Peyer's patch (tissue), 4 donors: ENCODE data around the gene PANK1. TPM values are rescaled to one million over a fixed set of nuclear protein-coding genes. Genes with fewer than 3 reads are reported as not detected.
"Not testable (repeated sequence)": the region's sequence is repeated elsewhere in the genome, so short reads cannot be mapped to it uniquely, and the experiment has no call there.

Experiments used
- DNase-seq, 3 donors: peaks; one replicate each; pipeline ENCODE4 v3.0.0-alpha.2; 2017 to 2019
- H3K27ac ChIP-seq, 4 donors: fragments of 200-600 bp; sonication (generic); one replicate each; pipeline ENCODE4 v1.5.1; 2016 to 2019
- H3K27me3 ChIP-seq, 2 donors: fragments of 200-600 bp; sonication (generic); one replicate each; pipeline ENCODE4 v1.5.1; 2019
- H3K36me3 ChIP-seq, 3 donors: fragments of 200-600 bp; sonication (generic); one replicate each; pipeline ENCODE4 v1.5.1; 2016 to 2019
- H3K4me1 ChIP-seq, 4 donors: fragments of 200-600 bp; sonication (generic); one replicate each; pipeline ENCODE4 v1.5.1; 2016 to 2019
- H3K4me3 ChIP-seq, 4 donors: fragments of 200-600 bp; sonication (generic); 1 replicate in 3 of 4; 2 replicates in 1 of 4; pipeline ENCODE4 v1.5.1; 2016 to 2019; ENCODE audit warnings: mild to moderate bottlenecking in 1 of 4
- H3K9me3 ChIP-seq, 4 donors: fragments of 200-600 bp; sonication (generic); one replicate each; pipeline ENCODE4 v1.5.1; 2016 to 2019; ENCODE audit warnings: mild to moderate bottlenecking in 1 of 4
- CTCF ChIP-seq, 6 experiments: fragments of 450-650 bp in 4 of 6; fragments of 200-600 bp in 2 of 6; sonication (generic) in 1 of 6; IDR thresholded peaks; one replicate each; pipeline ENCODE4 v1.5.1; 2017 to 2019; ENCODE audit warnings: antibody characterized with exemption in 6 of 6, mild to moderate bottlenecking in 3 of 6, moderate library complexity in 1 of 6
- POLR2A ChIP-seq, 2 donors: fragments of 450-650 bp; IDR thresholded peaks; one replicate each; pipeline ENCODE4 v1.5.1; 2017; ENCODE audit warnings: antibody characterized with exemption in 2 of 2, mild to moderate bottlenecking in 2 of 2, moderate library complexity in 2 of 2
- total RNA-seq, 4 donors: library from RNA; depleted of rRNA; stranded (reverse); fragments of >200 nt; gene quantifications; one replicate each; pipeline ENCODE4 v1.1.0, GENCODE V29; 2016

PANK1 gene
- total RNA-seq, 4 donors from 2014 or later, result 22.3 to 45.9 (median 33.9) TPM

- Histone ChIP-seq H3K9me3 (no peaks in the 10 kb centered on the region), H3K27me3 (no peaks in the 10 kb centered on the region), H3K27ac (no peak overlapping the region), H3K4me1 (no peaks in the 10 kb centered on the region), H3K36me3 (no peaks in the 10 kb centered on the region), H3K4me3 (no peak overlapping the region)
- DNase-seq, result no peak
- TF ChIP-seq CTCF (IDR thresholded peaks at IDR 0.05) (no peak), POLR2A (IDR thresholded peaks at IDR 0.05) (no peak)
These were observed 23.6 kb downstream of the PANK1 start for GRCh38 chr10:89621438-89621837.

GRCh38 chr10:89620296-89620695, 24.7 kb downstream of the PANK1 start:
- not testable (repeated sequence) for H3K9me3 ChIP-seq, H3K36me3 ChIP-seq, H3K27ac ChIP-seq, DNase-seq, H3K27me3 ChIP-seq, H3K4me1 ChIP-seq, H3K4me3 ChIP-seq

- TF ChIP-seq POLR2A (IDR thresholded peaks at IDR 0.05) (no peak), CTCF (IDR thresholded peaks at IDR 0.05) (no peak)
- no peak for DNase-seq
These were observed 29.2 kb downstream of the PANK1 start for GRCh38 chr10:89615824-89616223.

GRCh38 chr10:89615112-89615511, 29.9 kb downstream of the PANK1 start:
- DNase-seq, result no peak
- H3K4me1 ChIP-seq, result no peaks in the 10 kb centered on the region
- no peak overlapping the region for H3K4me3 ChIP-seq
- H3K36me3 ChIP-seq, result peaks cover 0 to 12% (median 0%) of the 10 kb centered on the region in 3 donors
- no peaks in the 10 kb centered on the region for H3K27me3 ChIP-seq
- no peak overlapping the region for H3K27ac ChIP-seq
- TF ChIP-seq POLR2A (IDR thresholded peaks at IDR 0.05), result no peak
- no peak for TF ChIP-seq CTCF (IDR thresholded peaks at IDR 0.05)
- H3K9me3 ChIP-seq, result no peaks in the 10 kb centered on the region

More at GRCh38 chr10:89615824-89616223, 29.2 kb downstream of the PANK1 start:
- H3K4me1 ChIP-seq, result no peaks in the 10 kb centered on the region
- no peak overlapping the region for H3K4me3 ChIP-seq
- H3K36me3 ChIP-seq, result peaks cover 0 to 7% (median 0%) of the 10 kb centered on the region in 3 donors
- no peaks in the 10 kb centered on the region for H3K27me3 ChIP-seq
- no peak overlapping the region for H3K27ac ChIP-seq
- H3K9me3 ChIP-seq, result no peaks in the 10 kb centered on the region

- Histone ChIP-seq H3K4me1 (no peaks in the 10 kb centered on the region), H3K27me3 (no peaks in the 10 kb centered on the region), H3K4me3 (no peak overlapping the region), H3K27ac (no peak overlapping the region), H3K9me3 (no peaks in the 10 kb centered on the region), H3K36me3 (peaks cover 0 to 18% (median 0%) of the 10 kb centered on the region in 3 donors)
- no peak for DNase-seq
- TF ChIP-seq POLR2A (IDR thresholded peaks at IDR 0.05) (no peak), CTCF (IDR thresholded peaks at IDR 0.05) (no peak)
These were observed 31.5 kb downstream of the PANK1 start for GRCh38 chr10:89613582-89613981.

- H3K9me3 ChIP-seq, result no peaks in the 10 kb centered on the region
These were observed 33.8 kb downstream of the PANK1 start for GRCh38 chr10:89611282-89611681.

More at GRCh38 chr10:89611282-89611681, 33.8 kb downstream of the PANK1 start:
- TF ChIP-seq CTCF (IDR thresholded peaks at IDR 0.05) (no peak), POLR2A (IDR thresholded peaks at IDR 0.05) (no peak)
- Histone ChIP-seq H3K27me3 (no peaks in the 10 kb centered on the region), H3K4me3 (no peak overlapping the region), H3K27ac (no peak overlapping the region), H3K4me1 (no peaks in the 10 kb centered on the region), H3K36me3 (peaks cover 0 to 18% (median 0%) of the 10 kb centered on the region in 3 donors)
- no peak for DNase-seq
